ENCODE data around the gene NECAP2.
"Not testable (repeated sequence)": the region's sequence is repeated elsewhere in the genome, so short reads cannot be mapped to it uniquely, and the experiment has no call there.

The NECAP2 gene

GRCh38 chr1:16461681-16462080 lies 21.2 kb downstream of the NECAP2 start:
- no peak for DNase-seq (ENCODE audit: low read depth)

- DNase-seq (ENCODE audit: low read depth): no peak
Observed at GRCh38 chr1:16462773-16463330, 22.3 kb downstream of the NECAP2 start.

- no peak for DNase-seq (ENCODE audit: low read depth)
Observed at GRCh38 chr1:16464917-16465625, 24.5 kb downstream of the NECAP2 start.

GRCh38 chr1:16468558-16468957 lies 28.0 kb downstream of the NECAP2 start:
- no peak for DNase-seq (ENCODE audit: low read depth)

GRCh38 chr1:16474166-16474800 lies 33.8 kb downstream of the NECAP2 start:
- no peak for DNase-seq (ENCODE audit: low read depth)

GRCh38 chr1:16474891-16475290 lies 34.4 kb downstream of the NECAP2 start:
- DNase-seq (ENCODE audit: low read depth): not testable (repeated sequence)

GRCh38 chr1:16475771-16476770 lies 35.5 kb downstream of the NECAP2 start:
- not testable (repeated sequence) for DNase-seq (ENCODE audit: low read depth)

- no peak for DNase-seq (ENCODE audit: low read depth)
Observed at GRCh38 chr1:16478091-16478490, 37.6 kb downstream of the NECAP2 start.

- DNase-seq (ENCODE audit: low read depth): not testable (repeated sequence)
Observed at GRCh38 chr1:16483146-16483545, 42.6 kb downstream of the NECAP2 start.

- DNase-seq (ENCODE audit: low read depth): not testable (repeated sequence)
Observed at GRCh38 chr1:16483639-16484500, 43.3 kb downstream of the NECAP2 start.

GRCh38 chr1:16484501-16484835 lies 43.9 kb downstream of the NECAP2 start:
- DNase-seq (ENCODE audit: low read depth): no peak

- DNase-seq (ENCODE audit: low read depth): no peak
Observed at GRCh38 chr1:16484931-16485330, 44.4 kb downstream of the NECAP2 start.

GRCh38 chr1:16486316-16486715 lies 45.8 kb downstream of the NECAP2 start:
- not testable (repeated sequence) for DNase-seq (ENCODE audit: low read depth)

GRCh38 chr1:16487011-16487410 lies 46.5 kb downstream of the NECAP2 start:
- not testable (repeated sequence) for DNase-seq (ENCODE audit: low read depth)

GRCh38 chr1:16489195-16489880 lies 48.8 kb downstream of the NECAP2 start:
- not testable (repeated sequence) for DNase-seq (ENCODE audit: low read depth)

- no peak for DNase-seq (ENCODE audit: low read depth)
Observed at GRCh38 chr1:16491056-16491675, 50.6 kb downstream of the NECAP2 start.

- DNase-seq (ENCODE audit: low read depth): not testable (repeated sequence)
Observed at GRCh38 chr1:16492937-16493336, 52.4 kb downstream of the NECAP2 start.

GRCh38 chr1:16493731-16494130 lies 53.2 kb downstream of the NECAP2 start:
- DNase-seq (ENCODE audit: low read depth): not testable (repeated sequence)

- not testable (repeated sequence) for DNase-seq (ENCODE audit: low read depth)
Observed at GRCh38 chr1:16497474-16497904, 57.0 kb downstream of the NECAP2 start.

GRCh38 chr1:16498047-16498446 lies 57.5 kb downstream of the NECAP2 start:
- DNase-seq (ENCODE audit: low read depth): not testable (repeated sequence)

Measured in stimulated activated CD4-positive, alpha-beta T cell treated with anti-CD3 and anti-CD28 coated beads, Interleukin-2, amount 100 ng/mL, for 4 hours (primary cell).